ENCODE data around the gene ZC3H4. TPM values are rescaled to one million over a fixed set of nuclear protein-coding genes. Genes with fewer than 3 reads are reported as not detected.
"Not testable (repeated sequence)": the region's sequence is repeated elsewhere in the genome, so short reads cannot be mapped to it uniquely, and the experiment has no call there.

ZC3H4 gene
- total RNA-seq, 2 experiments from 2014 or later: 99.5 to 115 TPM

DNA sequence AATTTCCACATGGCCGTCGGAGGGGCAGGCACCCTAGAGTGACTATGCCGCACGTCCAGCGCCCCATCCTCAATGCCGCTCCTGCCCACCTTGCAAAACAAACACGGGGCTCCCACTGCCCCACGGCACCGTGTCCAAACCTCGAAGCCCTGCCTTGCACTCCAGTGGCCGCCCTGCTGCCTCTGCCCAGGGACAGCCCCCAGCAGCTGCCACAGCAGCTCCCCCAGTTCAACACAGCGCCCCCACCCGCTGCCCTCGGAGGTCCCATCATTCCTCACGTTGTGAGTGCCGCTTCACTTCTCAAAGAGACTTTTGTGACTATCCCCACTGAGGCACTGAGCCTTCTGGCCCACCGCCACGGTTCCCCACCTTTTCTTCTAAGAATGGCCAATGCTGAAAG is 42.8 kb downstream of the ZC3H4 start:
- CTCF ChIA-PET: interaction anchor here (0.8 kb wide), 1 partner anchor 45 kb away, joined by 4 read pairs; no protein-coding TSS in a partner anchor
- peaks cover 30% of the 10 kb centered on the region for H3K36me3 Mint-ChIP-seq (ENCODE audit: low read depth)

DNA sequence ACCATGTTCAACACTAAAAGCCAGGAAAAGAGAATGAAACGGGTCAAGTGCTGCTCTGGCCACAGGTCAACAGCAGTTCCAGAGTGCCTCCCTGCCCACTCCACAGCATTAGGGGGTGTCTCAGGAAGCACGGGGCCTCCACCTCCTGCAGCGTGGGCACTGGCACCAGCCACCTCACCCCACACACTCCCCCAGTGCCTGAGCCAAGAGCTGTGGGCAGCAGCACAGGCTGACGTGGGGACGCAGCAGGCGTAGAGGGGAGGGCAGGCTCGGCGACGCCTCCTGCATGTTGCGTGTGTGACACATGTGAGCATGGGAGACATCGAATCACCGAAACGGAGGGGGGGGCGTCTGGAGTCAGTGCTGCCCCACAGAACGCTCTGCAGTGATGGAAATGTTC is 43.8 kb downstream of the ZC3H4 start:
- ChIA-PET CTCF (no interaction called here), POLR2A (no interaction called here)
- no peaks in the 10 kb centered on the region for H3K4me1 Mint-ChIP-seq
- no peak overlapping the region for H3K27ac Mint-ChIP-seq
- no peak overlapping the region for H3K4me3 Mint-ChIP-seq
- H3K36me3 Mint-ChIP-seq (ENCODE audit: low read depth): peaks cover 23% of the 10 kb centered on the region
- DNase-seq: no peak
- no peaks in the 10 kb centered on the region for H3K9me3 Mint-ChIP-seq
- H3K27me3 Mint-ChIP-seq: no peaks in the 10 kb centered on the region

More for the DNA sequence above, 42.8 kb downstream of the ZC3H4 start:
- Mint-ChIP-seq H3K27ac (no peak overlapping the region), H3K4me1 (peaks cover 6% of the 10 kb centered on the region), H3K4me3 (no peak overlapping the region), H3K27me3 (no peaks in the 10 kb centered on the region), H3K9me3 (no peaks in the 10 kb centered on the region)
- no peak for DNase-seq
- POLR2A ChIA-PET: no interaction called here

DNA sequence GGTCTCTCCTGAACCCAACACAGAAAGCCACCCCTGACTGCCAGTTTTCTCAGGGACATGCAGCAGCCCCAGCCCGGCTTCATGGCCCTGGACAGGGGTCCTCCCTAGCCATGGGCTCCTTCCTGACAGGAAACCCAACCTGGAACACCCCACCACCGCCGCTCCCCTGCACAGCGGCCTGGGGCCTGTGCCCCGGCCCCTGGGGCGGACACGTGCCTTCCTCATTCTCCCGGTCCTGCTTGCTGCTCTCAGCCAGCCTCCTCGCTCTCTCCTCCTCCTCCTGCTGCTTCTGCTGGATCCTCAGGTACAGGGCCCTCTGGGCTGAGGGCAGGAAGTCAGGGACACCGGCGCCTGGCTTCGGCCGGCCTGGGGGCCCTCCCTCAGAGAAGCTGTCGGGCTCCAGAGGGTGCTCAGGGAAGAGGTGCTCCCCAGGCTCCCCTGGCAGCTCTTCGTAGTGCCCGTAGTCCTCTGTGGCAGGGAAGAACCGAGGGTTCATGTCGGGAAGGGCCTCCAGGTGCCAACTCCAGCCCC is 44.6 kb downstream of the ZC3H4 start:
- ChIA-PET CTCF (interaction anchor here (0.6 to 2.3 kb wide), 4 partner anchors 11 to 396 kb away, joined by 3 to 6 read pairs (median 4); no protein-coding TSS in a partner anchor), POLR2A (no interaction called here)
- Mint-ChIP-seq H3K4me3 (no peak overlapping the region), H3K4me1 (no peaks in the 10 kb centered on the region), H3K27ac (no peak overlapping the region), H3K9me3 (no peaks in the 10 kb centered on the region), H3K27me3 (no peaks in the 10 kb centered on the region), H3K36me3 (ENCODE audit: low read depth) (peaks cover 26% of the 10 kb centered on the region)
- DNase-seq: no peak

DNA sequence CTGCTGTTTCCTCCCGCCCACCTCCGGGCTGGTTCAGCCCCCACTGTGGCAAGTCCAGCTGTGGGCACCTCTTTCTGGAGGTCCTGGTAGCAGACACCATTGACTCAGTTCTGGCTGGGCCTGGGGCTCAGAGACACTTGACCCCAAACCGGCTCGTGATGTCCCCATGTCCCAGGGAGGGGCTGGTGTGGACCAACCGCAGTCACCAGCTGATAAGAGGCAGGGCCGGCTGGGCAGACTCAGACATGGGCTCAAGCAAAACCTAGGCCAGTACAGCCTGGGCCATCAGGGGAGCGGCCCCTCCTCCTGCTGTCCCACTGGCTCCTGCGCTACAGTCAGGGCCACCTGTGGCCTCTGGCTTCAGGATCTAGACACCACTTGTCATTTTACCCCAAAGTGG is 45.3 kb downstream of the ZC3H4 start:
- peaks cover 31% of the 10 kb centered on the region for H3K36me3 Mint-ChIP-seq (ENCODE audit: low read depth)
- no peaks in the 10 kb centered on the region for H3K27me3 Mint-ChIP-seq
- H3K9me3 Mint-ChIP-seq: no peaks in the 10 kb centered on the region
- no peak for DNase-seq
- H3K4me1 Mint-ChIP-seq: no peaks in the 10 kb centered on the region
- ChIA-PET CTCF (interaction anchor here (0.8 to 2.3 kb wide), 3 partner anchors 11 to 176 kb away, joined by 4 to 6 read pairs (median 4); no protein-coding TSS in a partner anchor), POLR2A (no interaction called here)
- H3K4me3 Mint-ChIP-seq: no peak overlapping the region
- H3K27ac Mint-ChIP-seq: no peak overlapping the region

DNA sequence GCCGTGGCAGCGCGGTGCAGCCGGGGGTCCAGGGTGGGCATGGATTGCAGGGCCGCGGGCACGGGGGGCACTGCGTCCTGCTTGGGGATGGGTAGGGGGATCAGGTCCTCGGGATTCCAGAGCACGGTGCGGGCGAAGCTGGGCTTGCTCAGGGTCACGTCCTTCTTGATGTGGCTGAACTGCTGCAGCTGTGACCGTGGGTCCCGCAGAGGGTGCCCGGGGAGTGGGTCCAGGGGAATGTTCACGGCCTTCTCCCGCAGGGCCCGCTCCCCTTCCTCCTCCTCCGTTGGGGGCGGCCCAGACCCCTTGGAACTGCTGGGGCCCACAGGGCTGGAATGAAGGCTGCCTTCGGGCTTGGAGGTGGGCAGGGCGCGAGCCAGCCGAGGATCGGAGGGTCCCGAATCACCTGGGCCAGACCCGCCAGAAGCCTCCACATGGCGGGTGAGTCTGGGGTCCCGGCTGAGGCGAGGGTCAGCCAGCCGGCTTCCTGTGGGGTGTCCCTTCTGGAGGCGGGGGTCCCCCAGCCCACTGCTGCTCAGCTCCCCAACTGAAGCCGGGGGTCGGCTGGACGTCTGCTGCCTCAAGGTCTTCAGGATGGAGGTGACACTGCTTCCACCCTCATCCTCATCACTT is 46.2 kb downstream of the ZC3H4 start:
- no peak overlapping the region for H3K4me3 Mint-ChIP-seq
- H3K9me3 Mint-ChIP-seq: no peaks in the 10 kb centered on the region
- H3K27ac Mint-ChIP-seq: no peak overlapping the region
- DNase-seq: no peak
- no peaks in the 10 kb centered on the region for H3K27me3 Mint-ChIP-seq
- H3K4me1 Mint-ChIP-seq: no peaks in the 10 kb centered on the region
- ChIA-PET CTCF (interaction anchor here (1.5 to 2.3 kb wide), 2 partner anchors 12 to 177 kb away, joined by 4 to 6 read pairs; no protein-coding TSS in a partner anchor), POLR2A (no interaction called here)
- H3K36me3 Mint-ChIP-seq (ENCODE audit: low read depth): peaks cover 26% of the 10 kb centered on the region

DNA sequence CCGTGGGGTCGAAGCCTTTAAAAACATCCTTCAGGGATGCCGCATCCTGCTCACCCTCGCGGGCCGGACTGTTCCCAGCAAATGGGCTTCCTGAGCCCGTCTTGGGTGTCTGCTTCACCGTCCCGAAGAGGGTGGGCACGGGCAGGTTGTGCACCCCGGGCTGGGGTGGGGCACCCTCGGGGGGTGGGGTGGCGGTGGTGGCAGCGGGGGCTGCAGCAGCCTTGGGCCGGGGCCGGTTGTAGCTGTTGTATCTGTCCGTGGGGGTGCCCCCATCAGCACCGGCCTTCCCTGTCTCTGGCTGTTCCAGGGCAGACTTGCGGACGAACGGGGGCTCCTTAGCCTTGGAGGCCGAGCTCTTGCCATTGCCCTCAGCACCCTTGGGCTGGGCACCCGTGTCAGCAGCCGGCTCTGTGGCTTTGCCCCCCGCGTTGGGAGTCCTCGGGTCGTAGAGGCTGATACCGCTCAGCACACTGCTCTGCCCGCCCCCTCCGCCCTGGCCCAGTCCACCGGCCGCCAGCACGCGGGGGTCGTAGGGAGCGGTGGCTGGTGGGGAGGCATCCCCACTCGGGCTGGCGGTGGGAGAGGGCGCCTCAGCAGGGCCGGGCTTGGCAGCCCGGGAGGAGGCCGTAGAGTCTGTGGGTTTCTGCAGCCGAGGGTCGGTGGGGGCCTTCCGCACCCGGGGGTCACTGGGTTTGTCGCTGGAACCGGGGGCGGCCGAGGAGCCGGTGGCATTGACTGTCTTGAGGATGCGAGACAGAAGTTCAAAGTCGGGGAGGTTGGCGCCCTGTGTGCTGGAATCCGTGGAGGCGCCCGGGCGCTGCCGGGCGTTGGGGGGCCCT is 47.0 kb downstream of the ZC3H4 start:
- H3K9me3 Mint-ChIP-seq: no peaks in the 10 kb centered on the region
- no peak overlapping the region for H3K4me3 Mint-ChIP-seq
- ChIA-PET POLR2A (no interaction called here), CTCF (interaction anchor here (2.3 kb wide), 1 partner anchor 13 kb away, joined by 6 read pairs; no protein-coding TSS in a partner anchor)
- no peaks in the 10 kb centered on the region for H3K4me1 Mint-ChIP-seq
- H3K27ac Mint-ChIP-seq: no peak overlapping the region
- no peak for DNase-seq
- peaks cover 23% of the 10 kb centered on the region for H3K36me3 Mint-ChIP-seq (ENCODE audit: low read depth)
- no peaks in the 10 kb centered on the region for H3K27me3 Mint-ChIP-seq

DNA sequence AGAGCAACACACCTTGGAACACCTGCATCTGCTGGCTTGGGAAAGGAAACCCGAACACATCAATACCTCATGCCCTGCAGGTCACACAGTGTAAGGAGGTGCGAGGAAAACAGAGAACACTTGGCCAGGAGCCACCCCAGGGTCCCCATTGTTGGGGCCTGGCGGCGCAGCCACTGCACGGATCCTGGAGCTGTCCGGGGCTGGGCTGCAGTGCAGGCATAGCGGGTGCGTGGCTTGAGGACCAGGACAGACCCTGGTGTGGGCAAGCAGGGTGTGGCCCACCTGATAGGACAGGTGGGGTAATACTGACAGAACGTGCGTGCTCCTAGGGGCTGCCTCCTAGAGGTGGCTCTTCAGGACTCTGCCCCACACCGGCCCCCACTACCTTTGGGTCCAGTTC is 48.3 kb downstream of the ZC3H4 start:
- Mint-ChIP-seq H3K36me3 (ENCODE audit: low read depth) (peaks cover 10% of the 10 kb centered on the region), H3K4me1 (no peaks in the 10 kb centered on the region), H3K4me3 (no peak overlapping the region), H3K9me3 (no peaks in the 10 kb centered on the region), H3K27ac (no peak overlapping the region), H3K27me3 (no peaks in the 10 kb centered on the region)
- DNase-seq: no peak
- ChIA-PET CTCF (no interaction called here), POLR2A (no interaction called here)

DNA sequence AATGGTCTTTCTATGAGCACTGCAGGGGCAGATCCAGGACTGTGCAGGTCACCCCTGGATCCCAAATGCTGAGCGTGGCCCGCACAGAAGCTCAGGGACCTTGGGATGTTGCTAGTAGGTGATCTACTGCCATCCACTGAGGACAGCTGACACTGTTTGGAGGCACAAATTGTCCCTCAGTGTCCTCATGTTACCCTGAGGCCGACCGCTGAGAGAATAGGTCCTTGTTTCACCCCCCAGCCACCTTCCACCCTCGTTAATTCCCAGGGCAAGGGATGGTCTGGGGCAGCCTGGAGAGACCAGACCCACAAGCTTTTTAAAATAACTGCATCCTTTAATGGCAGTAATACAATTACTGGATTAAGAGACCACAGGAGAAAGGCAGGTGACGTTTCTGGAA is 49.7 kb downstream of the ZC3H4 start:
- DNase-seq: no peak
- Mint-ChIP-seq H3K27me3 (no peaks in the 10 kb centered on the region), H3K4me3 (no peak overlapping the region), H3K4me1 (no peaks in the 10 kb centered on the region), H3K27ac (no peak overlapping the region), H3K36me3 (ENCODE audit: low read depth) (peaks cover 8% of the 10 kb centered on the region), H3K9me3 (no peaks in the 10 kb centered on the region)
- ChIA-PET POLR2A (no interaction called here), CTCF (interaction anchor here (0.9 to 1.4 kb wide), 2 partner anchors 50 to 51 kb away, joined by 3 to 4 read pairs; partner anchors contain the start of gene ZC3H4)

DNA sequence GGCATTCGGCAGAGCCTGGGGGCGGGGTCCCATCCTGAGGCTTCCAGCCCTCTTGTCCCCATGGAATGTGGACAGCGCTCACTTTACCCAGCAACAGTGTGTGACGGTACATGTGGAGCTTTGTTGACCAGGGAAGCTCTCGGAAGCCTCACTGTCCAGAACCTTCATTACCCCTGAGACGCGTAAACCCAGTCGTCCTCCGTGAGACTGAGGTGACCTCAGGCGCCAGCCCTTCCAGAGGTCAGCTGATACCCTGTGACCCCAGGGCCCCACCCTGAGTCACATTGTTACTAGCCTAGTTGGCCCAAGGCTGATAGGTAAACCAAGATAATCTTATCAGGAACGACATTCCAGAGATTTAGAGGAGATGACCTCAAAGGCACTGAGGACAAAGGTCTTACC is 55.0 kb downstream of the ZC3H4 start:
- Mint-ChIP-seq H3K27ac (no peak overlapping the region), H3K4me1 (no peaks in the 10 kb centered on the region), H3K36me3 (ENCODE audit: low read depth) (peaks cover 2% of the 10 kb centered on the region), H3K4me3 (no peak overlapping the region), H3K27me3 (peaks cover 4% of the 10 kb centered on the region), H3K9me3 (no peaks in the 10 kb centered on the region)
- DNase-seq: no peak
- ChIA-PET CTCF (interaction anchor here (0.9 to 2.0 kb wide), 4 partner anchors 22 to 79 kb away, joined by 3 to 4 read pairs (median 4); no protein-coding TSS in a partner anchor), POLR2A (no interaction called here)

DNA sequence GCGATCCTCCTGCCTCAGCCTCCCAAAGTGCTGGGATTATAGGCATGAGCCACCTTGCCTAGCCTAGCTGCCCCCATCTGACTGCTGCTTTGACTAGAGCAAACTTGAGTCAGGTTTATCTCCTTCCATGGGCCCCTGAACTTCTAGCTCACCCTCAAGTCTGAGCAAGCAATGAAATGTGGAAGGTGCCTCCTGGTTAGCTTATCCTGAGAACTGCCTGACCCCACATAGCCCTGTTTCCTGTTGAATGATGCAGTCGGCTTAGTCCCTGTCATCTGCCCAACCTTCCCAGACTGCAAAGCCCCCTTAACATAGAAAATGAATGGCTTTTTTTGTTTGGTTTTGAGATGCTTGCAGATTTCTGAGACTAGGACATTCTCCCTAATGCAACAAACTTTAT is 56.2 kb downstream of the ZC3H4 start:
- Mint-ChIP-seq H3K9me3 (no peaks in the 10 kb centered on the region), H3K36me3 (ENCODE audit: low read depth) (no peaks in the 10 kb centered on the region), H3K4me1 (no peaks in the 10 kb centered on the region), H3K27ac (no peak overlapping the region), H3K4me3 (no peak overlapping the region), H3K27me3 (peaks cover 4% of the 10 kb centered on the region)
- ChIA-PET POLR2A (no interaction called here), CTCF (interaction anchor here (0.9 to 2.0 kb wide), 2 partner anchors 38 to 190 kb away, joined by 3 to 4 read pairs; no protein-coding TSS in a partner anchor)
- no peak for DNase-seq

DNA sequence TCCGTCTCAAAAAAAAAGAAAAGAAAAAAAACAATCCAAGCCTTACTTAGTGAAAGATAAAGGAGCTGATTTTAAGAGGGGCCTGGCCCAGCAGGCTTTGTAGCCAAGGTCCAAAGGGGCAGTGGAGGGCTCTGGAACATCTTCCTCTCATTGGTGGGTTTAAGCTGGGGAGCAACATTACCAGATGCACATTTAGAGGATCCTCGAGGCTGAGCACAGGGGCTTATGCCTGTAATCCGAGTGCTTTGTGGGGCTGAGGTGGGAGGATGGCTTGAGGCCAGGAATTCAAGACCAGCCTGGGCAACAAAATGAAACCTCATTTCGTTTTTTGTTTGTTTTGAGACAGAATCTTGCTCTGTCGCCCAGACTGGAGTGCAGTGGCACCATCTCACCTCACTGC is 57.2 kb downstream of the ZC3H4 start:
- ChIA-PET CTCF (interaction anchor here (0.7 to 1.1 kb wide), 4 partner anchors 27 to 81 kb away, joined by 3 to 5 read pairs (median 3); no protein-coding TSS in a partner anchor), POLR2A (interaction anchor here (0.6 to 0.7 kb wide), 2 partner anchors 57 to 76 kb away, joined by 3 read pairs; partner anchors contain the start of gene ZC3H4)
- no peak overlapping the region for H3K27ac Mint-ChIP-seq
- H3K36me3 Mint-ChIP-seq (ENCODE audit: low read depth): no peaks in the 10 kb centered on the region
- no peak for DNase-seq
- H3K4me3 Mint-ChIP-seq: no peak overlapping the region
- H3K9me3 Mint-ChIP-seq: no peaks in the 10 kb centered on the region
- H3K4me1 Mint-ChIP-seq: no peaks in the 10 kb centered on the region
- peaks cover 4% of the 10 kb centered on the region for H3K27me3 Mint-ChIP-seq

DNA sequence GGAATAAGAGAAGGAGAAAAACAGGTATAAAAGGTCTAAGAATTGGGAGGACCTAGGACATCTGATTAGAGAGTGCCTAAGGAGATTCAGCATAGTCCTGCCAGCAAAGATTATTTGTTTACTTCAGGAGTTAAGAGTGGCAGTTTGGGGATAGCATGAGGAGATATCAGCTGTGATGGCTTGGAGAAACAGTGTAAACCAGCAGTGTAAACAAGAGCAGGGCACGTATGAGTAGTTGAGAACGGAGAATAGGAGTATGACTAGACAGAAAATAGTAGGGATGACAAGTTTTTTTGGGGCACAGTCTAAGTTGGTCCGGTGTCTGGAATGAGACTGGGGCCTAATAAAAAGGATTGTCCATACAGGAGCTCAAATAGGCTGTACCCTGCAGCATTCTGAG is 63.0 kb downstream of the ZC3H4 start:
- DNase-seq; H3K4me3 Mint-ChIP-seq; H3K9me3 Mint-ChIP-seq; CTCF ChIA-PET; H3K27ac Mint-ChIP-seq; POLR2A ChIA-PET; H3K36me3 Mint-ChIP-seq (ENCODE audit: low read depth); H3K27me3 Mint-ChIP-seq: not testable (repeated sequence)
- peaks cover 24% of the 10 kb centered on the region for H3K4me1 Mint-ChIP-seq

DNA sequence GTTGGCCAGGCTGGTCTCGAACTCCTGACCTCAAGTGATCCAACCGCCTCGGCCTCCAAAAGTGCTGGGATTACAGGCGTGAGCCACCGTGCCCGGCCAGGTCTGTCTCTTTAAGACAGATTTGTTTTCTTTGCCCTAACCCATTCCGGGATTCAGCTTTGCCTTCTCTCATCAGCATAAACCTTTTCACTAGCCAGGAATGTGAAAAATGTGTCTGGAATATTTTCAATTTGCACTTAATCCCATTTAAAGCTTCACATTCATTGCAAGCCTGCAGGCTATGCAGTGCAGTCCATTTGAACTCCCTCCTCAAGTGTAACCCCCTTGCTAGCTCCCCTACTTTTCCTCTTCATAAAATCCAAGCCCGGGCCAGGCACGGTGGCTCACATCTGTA is 64.3 kb downstream of the ZC3H4 start:
- ChIA-PET CTCF (interaction anchor here (0.6 kb wide), 1 partner anchor 114 kb away, joined by 3 read pairs; no protein-coding TSS in a partner anchor), POLR2A (interaction anchor here (0.7 kb wide), 1 partner anchor 42 kb away, joined by 4 read pairs; no protein-coding TSS in a partner anchor)
- peak overlapping the region; percentile 95 for H3K27ac Mint-ChIP-seq
- H3K4me1 Mint-ChIP-seq: peaks cover 24% of the 10 kb centered on the region
- H3K4me3 Mint-ChIP-seq: peak overlapping the region; percentile 88
- no peak for DNase-seq
- H3K27me3 Mint-ChIP-seq: peaks cover 4% of the 10 kb centered on the region
- no peaks in the 10 kb centered on the region for H3K9me3 Mint-ChIP-seq
- H3K36me3 Mint-ChIP-seq (ENCODE audit: low read depth): no peaks in the 10 kb centered on the region
